Measurements from ENCODE around the gene LY86. TPM values are rescaled to one million over a fixed set of nuclear protein-coding genes. Genes with fewer than 3 reads are reported as not detected.

LY86 gene
- total and polyA plus RNA-seq, 2 of the 13 experiments (the other 11 are each of a cell fraction or from before 2014, with no cell fraction given), result not detected

DNA sequence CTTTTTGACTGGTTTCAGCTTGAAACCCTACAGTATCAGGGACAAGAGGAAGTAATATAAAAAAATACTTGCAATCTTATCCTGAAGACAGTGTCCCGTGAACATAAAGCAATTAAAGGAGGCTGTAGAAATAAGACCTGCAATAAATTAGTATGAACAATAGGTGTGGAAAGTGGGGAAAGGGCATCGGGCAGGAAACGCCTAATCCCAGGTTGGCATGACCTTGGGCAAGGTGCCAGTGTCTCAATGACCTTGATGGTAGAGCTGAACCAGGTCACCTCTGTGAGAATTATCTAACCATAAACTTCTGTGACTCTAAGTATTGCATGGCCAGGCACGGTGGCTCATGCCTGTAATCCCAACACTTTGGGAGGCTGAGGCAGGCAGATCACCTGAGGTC lies 115.2 kb downstream of the LY86 start (continued):
- TF ChIP-seq, protein P1, sequence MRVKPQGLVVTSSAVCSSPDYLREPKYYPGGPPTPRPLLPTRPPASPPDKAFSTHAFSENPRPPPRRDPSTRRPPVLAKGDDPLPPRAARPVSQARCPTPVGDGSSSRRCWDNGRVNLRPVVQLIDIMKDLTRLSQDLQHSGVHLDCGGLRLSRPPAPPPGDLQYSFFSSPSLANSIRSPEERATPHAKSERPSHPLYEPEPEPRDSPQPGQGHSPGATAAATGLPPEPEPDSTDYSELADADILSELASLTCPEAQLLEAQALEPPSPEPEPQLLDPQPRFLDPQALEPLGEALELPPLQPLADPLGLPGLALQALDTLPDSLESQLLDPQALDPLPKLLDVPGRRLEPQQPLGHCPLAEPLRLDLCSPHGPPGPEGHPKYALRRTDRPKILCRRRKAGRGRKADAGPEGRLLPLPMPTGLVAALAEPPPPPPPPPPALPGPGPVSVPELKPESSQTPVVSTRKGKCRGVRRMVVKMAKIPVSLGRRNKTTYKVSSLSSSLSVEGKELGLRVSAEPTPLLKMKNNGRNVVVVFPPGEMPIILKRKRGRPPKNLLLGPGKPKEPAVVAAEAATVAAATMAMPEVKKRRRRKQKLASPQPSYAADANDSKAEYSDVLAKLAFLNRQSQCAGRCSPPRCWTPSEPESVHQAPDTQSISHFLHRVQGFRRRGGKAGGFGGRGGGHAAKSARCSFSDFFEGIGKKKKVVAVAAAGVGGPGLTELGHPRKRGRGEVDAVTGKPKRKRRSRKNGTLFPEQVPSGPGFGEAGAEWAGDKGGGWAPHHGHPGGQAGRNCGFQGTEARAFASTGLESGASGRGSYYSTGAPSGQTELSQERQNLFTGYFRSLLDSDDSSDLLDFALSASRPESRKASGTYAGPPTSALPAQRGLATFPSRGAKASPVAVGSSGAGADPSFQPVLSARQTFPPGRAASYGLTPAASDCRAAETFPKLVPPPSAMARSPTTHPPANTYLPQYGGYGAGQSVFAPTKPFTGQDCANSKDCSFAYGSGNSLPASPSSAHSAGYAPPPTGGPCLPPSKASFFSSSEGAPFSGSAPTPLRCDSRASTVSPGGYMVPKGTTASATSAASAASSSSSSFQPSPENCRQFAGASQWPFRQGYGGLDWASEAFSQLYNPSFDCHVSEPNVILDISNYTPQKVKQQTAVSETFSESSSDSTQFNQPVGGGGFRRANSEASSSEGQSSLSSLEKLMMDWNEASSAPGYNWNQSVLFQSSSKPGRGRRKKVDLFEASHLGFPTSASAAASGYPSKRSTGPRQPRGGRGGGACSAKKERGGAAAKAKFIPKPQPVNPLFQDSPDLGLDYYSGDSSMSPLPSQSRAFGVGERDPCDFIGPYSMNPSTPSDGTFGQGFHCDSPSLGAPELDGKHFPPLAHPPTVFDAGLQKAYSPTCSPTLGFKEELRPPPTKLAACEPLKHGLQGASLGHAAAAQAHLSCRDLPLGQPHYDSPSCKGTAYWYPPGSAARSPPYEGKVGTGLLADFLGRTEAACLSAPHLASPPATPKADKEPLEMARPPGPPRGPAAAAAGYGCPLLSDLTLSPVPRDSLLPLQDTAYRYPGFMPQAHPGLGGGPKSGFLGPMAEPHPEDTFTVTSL (CRISPR knock-in tag; IDR thresholded peaks at IDR 0.05; ENCODE audit: borderline replicate concordance), result no peak
- TF ChIP-seq, protein P2, sequence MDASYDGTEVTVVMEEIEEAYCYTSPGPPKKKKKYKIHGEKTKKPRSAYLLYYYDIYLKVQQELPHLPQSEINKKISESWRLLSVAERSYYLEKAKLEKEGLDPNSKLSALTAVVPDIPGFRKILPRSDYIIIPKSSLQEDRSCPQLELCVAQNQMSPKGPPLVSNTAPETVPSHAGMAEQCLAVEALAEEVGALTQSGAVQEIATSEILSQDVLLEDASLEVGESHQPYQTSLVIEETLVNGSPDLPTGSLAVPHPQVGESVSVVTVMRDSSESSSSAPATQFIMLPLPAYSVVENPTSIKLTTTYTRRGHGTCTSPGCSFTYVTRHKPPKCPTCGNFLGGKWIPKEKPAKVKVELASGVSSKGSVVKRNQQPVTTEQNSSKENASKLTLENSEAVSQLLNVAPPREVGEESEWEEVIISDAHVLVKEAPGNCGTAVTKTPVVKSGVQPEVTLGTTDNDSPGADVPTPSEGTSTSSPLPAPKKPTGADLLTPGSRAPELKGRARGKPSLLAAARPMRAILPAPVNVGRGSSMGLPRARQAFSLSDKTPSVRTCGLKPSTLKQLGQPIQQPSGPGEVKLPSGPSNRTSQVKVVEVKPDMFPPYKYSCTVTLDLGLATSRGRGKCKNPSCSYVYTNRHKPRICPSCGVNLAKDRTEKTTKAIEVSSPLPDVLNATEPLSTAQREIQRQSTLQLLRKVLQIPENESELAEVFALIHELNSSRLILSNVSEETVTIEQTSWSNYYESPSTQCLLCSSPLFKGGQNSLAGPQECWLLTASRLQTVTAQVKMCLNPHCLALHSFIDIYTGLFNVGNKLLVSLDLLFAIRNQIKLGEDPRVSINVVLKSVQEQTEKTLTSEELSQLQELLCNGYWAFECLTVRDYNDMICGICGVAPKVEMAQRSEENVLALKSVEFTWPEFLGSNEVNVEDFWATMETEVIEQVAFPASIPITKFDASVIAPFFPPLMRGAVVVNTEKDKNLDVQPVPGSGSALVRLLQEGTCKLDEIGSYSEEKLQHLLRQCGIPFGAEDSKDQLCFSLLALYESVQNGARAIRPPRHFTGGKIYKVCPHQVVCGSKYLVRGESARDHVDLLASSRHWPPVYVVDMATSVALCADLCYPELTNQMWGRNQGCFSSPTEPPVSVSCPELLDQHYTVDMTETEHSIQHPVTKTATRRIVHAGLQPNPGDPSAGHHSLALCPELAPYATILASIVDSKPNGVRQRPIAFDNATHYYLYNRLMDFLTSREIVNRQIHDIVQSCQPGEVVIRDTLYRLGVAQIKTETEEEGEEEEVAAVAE (CRISPR knock-in tag; IDR thresholded peaks at IDR 0.05; ENCODE audit: borderline replicate concordance), result no peak
- TF ChIP-seq RXRB (CRISPR knock-in tag; IDR thresholded peaks at IDR 0.05; ENCODE audit: borderline replicate concordance) (no peak), ZNF703 (CRISPR knock-in tag; IDR thresholded peaks at IDR 0.05; ENCODE audit: borderline replicate concordance) (no peak), TAF15 (IDR thresholded peaks at IDR 0.05; ENCODE audit: low read depth, low read length, poor library complexity, severe bottlenecking) (no peak), ARNT2 (CRISPR knock-in tag; IDR thresholded peaks at IDR 0.05; ENCODE audit: low read depth) (no peak), ZNF34 (CRISPR knock-in tag; IDR thresholded peaks at IDR 0.05; ENCODE audit: borderline replicate concordance) (no peak), RBM39 (IDR thresholded peaks at IDR 0.05; ENCODE audit: low read depth, low read length, poor library complexity, severe bottlenecking) (no peak)
- TF ChIP-seq, protein P3, sequence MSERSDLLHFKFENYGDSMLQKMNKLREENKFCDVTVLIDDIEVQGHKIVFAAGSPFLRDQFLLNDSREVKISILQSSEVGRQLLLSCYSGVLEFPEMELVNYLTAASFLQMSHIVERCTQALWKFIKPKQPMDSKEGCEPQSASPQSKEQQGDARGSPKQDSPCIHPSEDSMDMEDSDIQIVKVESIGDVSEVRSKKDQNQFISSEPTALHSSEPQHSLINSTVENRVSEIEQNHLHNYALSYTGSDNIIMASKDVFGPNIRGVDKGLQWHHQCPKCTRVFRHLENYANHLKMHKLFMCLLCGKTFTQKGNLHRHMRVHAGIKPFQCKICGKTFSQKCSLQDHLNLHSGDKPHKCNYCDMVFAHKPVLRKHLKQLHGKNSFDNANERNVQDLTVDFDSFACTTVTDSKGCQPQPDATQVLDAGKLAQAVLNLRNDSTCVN (CRISPR knock-in tag; IDR thresholded peaks at IDR 0.05; ENCODE audit: borderline replicate concordance), result no peak
